Glutamatergic neuron (in vitro differentiated cells): ENCODE data around the gene TNNT3. TPM values are rescaled to one million over a fixed set of nuclear protein-coding genes. Genes with fewer than 3 reads are reported as not detected.

Experiments
- DNase-seq: peaks from one replicate; pipeline ENCODE4 v3.0.0; 2022
- H3K27ac Mint-ChIP-seq: one replicate; pipeline ENCODE4 v1.8.0; 2020; ENCODE audit warnings: mild to moderate bottlenecking, mixed read lengths, inconsistent platforms; ENCODE audit not compliant: unreplicated experiment
- H3K27me3 Mint-ChIP-seq: one replicate; pipeline ENCODE4 v1.8.0; 2020; ENCODE audit warnings: mild to moderate bottlenecking, moderate library complexity, mixed read lengths, inconsistent platforms; ENCODE audit not compliant: unreplicated experiment
- H3K36me3 Mint-ChIP-seq: one replicate; pipeline ENCODE4 v1.8.0; 2020; ENCODE audit warnings: mild to moderate bottlenecking, mixed read lengths, inconsistent platforms; ENCODE audit not compliant: unreplicated experiment
- H3K4me1 Mint-ChIP-seq: one replicate; pipeline ENCODE4 v1.8.0; 2020; ENCODE audit warnings: mild to moderate bottlenecking, low read depth, mixed read lengths, inconsistent platforms; ENCODE audit not compliant: unreplicated experiment
- H3K4me3 Mint-ChIP-seq: one replicate; pipeline ENCODE4 v1.8.0; 2020; ENCODE audit warnings: mild to moderate bottlenecking, mixed read lengths, inconsistent platforms; ENCODE audit not compliant: unreplicated experiment
- H3K9me3 Mint-ChIP-seq: one replicate; pipeline ENCODE4 v1.8.0; 2020; ENCODE audit warnings: mild to moderate bottlenecking, moderate library complexity, mixed read lengths, inconsistent platforms; ENCODE audit not compliant: unreplicated experiment
- CTCF ChIP-seq: fragments of 200-600 bp; sonication (generic); IDR thresholded peaks from one replicate; pipeline ENCODE4 v1.5.0; 2021; ENCODE audit not compliant: partially characterized antibody, unreplicated experiment
- total RNA-seq: library from RNA; stranded (reverse); fragmentation: NEBNext Ultra II Directional; extraction: Animal tissue kit (Norgen Biotek cat#: 25700); gene quantifications from one replicate; pipeline ENCODE4 v1.2.1, GENCODE V29; 2021; ENCODE audit not compliant: unreplicated experiment

Gene TNNT3
- total RNA-seq, 1 donor from 2014 or later, result not detected

DNA sequence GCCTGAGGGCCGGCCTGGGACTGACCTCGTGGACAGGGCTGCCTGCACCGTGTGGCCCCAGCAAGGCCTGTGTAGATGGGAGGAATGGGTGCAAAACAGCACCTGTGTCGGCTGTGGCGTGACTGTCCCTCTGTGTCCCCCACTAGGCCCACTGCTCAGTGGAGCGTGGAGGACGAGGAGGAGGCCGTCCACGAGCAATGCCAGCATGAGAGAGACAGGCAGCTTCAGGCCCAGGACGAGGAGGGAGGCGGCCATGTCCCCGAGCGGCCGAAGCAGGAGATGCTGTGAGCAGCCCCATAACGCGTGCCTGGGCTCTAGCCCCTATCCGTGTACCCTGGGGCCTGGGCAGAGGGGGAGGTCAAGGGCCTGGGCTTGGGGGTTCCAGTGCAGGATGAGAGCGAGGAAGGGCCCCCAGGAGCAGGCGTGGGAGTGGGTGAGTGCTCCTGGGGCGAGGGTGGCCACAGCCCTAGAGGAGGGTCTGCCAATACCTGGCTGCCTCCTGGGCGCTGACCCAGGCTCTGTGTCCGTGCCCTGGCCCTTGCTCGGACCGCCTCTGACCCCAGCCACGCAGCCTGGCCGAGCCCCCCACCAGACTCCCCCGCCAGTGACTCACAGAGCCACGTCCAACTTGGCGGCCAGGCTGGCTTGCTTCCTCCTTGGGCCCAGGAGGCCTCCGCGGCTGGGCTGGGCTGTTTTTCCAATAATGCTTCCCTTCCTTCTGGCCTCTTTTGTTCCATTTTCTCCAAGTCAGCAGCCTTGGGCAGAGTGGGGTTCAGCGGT, 39.4 kb upstream of the TNNT3 start:
- Mint-ChIP-seq H3K27ac (no peak overlapping the region), H3K4me3 (no peak overlapping the region), H3K36me3 (no peaks in the 10 kb centered on the region), H3K9me3 (peaks cover 2% of the 10 kb centered on the region), H3K27me3 (peaks cover 4% of the 10 kb centered on the region), H3K4me1 (peaks cover 1% of the 10 kb centered on the region)
- no peak for TF ChIP-seq CTCF
- DNase-seq, result no peak

DNA sequence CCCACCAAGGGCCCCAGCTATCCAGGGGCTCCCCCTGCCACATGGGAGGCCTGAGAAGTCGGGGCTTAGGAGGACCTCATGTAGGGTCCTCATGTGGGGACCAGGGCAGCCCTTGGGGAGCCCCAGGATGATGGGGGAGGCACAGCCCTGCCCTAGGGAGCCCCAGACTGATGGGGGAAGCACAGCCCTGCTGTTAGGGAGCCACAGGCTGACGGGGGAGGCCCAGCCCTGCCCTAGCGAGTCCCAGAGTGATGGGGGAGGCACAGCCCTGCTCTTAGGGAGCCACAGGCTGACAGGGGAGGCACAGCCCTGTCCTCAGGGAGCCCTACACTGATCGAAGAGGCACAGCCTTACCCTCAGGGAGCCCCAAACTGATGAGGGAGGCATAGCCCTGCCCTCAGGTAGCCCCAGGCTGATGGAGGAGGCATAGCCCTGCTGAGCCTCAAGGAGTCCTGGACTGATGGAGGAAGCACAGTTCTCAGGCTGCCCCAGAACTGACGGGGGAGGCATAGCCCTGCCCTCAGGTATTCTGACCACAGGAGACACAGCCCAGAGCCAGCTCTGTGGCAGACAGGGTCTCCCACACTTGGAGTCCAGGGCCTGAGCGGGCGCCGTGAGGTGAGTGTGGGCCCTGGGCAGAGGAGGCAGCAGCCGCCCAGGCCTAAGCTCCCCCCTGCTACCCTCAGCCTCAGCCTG, 38.6 kb upstream of the TNNT3 start:
- DNase-seq, result no peak
- no peak overlapping the region for H3K4me3 Mint-ChIP-seq
- H3K27me3 Mint-ChIP-seq, result peaks cover 4% of the 10 kb centered on the region
- H3K27ac Mint-ChIP-seq, result no peak overlapping the region
- peaks cover 1% of the 10 kb centered on the region for H3K4me1 Mint-ChIP-seq
- no peaks in the 10 kb centered on the region for H3K9me3 Mint-ChIP-seq
- TF ChIP-seq CTCF, result no peak
- no peaks in the 10 kb centered on the region for H3K36me3 Mint-ChIP-seq

DNA sequence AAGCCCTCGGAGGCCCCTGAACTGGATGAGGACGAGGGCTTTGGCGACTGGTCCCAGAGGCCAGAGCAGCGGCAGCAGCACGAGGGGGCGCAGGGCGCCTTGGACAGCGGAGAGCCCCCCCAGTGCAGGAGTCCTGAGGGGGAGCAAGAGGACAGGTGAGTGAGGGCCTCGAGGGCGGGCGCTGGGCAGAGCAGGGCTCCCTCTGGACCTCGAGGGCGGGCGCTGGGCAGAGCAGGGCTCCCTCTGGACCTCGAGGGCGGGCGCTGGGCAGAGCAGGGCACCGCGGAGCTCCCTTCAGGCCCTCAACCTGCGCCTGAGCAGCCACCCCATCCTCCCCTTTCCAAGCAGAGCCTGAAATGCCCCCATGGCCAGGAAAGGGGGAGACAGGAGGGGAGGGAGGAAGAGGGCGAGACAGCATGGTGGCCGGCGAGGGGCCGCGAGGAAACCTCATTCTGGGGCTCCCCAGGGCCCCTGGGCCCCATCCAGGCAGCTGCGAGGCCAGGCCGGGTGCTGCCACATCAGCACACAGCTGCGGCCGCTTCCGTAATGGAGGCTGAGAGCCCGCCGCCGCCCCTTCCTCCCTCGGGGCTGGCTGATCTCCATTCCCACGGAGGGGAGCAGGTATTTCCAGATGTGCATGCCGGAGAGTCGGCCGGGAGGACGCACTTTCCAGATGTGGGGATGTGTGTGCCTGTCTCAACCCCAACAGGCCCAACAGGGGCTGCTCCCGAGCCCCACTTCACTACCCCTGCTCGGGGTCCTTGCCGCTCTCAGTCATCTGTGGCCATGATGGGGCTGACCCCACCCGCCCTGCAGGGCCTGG, 37.9 kb upstream of the TNNT3 start:
- DNase-seq, result no peak
- Mint-ChIP-seq H3K27me3 (peaks cover 4% of the 10 kb centered on the region), H3K9me3 (no peaks in the 10 kb centered on the region), H3K4me1 (peaks cover 1% of the 10 kb centered on the region), H3K36me3 (no peaks in the 10 kb centered on the region), H3K4me3 (no peak overlapping the region), H3K27ac (no peak overlapping the region)
- no peak for TF ChIP-seq CTCF

DNA sequence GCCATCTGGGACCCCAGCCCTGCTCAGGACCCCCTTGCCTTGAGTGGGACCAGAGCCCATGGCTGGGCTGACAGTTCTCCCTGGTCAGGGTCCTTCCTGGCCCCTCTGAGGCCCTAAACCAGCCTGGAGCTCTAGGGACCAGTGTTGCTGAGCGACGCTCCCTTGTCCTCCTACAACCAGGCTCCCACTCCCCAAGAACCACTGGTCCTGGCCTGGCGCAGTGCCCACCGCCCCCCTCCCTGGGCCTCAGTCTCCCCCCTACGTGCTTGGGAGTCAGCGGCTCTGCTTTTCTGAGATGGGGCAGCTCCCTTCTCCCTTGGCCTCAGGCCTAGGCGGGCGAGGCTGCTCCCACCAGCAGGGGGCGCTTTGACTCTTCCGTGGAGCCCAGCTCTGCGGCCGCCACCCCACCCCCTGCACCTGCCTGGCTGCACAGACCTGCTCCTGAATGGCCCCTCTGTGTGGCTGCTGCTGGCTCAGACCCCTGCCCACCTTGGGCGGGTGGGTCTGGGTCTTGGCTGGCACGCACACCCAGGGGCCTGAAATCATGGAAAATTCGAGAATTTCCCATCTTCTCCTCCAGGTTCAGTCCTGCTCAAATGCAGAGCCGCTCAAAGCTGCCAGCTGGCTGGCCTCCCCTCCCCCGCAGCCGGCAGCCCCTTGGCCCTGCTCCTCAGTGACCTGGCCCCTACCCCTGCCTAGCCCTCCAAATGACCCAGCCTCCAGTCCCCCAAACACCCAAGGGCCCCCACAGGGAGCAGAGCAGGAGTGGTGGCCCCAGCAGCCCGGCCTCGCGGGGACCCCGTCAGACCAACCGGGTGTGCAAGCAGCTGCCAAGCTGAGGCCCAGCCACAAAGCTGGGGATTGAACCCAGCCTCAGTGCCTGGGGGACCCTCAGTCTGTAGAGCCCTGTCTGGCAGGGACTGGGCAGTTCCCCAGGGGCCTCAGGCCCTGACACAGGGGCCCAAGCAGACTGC, 37.0 kb upstream of the TNNT3 start:
- no peak overlapping the region for H3K4me3 Mint-ChIP-seq
- no peaks in the 10 kb centered on the region for H3K36me3 Mint-ChIP-seq
- peaks cover under 1% of the 10 kb centered on the region for H3K4me1 Mint-ChIP-seq
- H3K27me3 Mint-ChIP-seq, result peaks cover 2% of the 10 kb centered on the region
- TF ChIP-seq CTCF, result peak; percentile 97
- peak; percentile 91 for DNase-seq
- no peak overlapping the region for H3K27ac Mint-ChIP-seq
- H3K9me3 Mint-ChIP-seq, result no peaks in the 10 kb centered on the region
